Fibroblast of villous mesenchyme (primary cell): ENCODE measurements around the gene ZNF317. TPM values are rescaled to one million over a fixed set of nuclear protein-coding genes. Genes with fewer than 3 reads are reported as not detected.
"Not testable (repeated sequence)": the region's sequence is repeated elsewhere in the genome, so short reads cannot be mapped to it uniquely, and the experiment has no call there.

ENCODE experiments used
- DNase-seq: peaks from one replicate; pipeline ENCODE4 v3.0.0-alpha.2; 2010; ENCODE audit warnings: low read depth
- H3K4me3 ChIP-seq: 2 replicates; pipeline ENCODE4 v1.5.1; 2011; ENCODE audit warnings: low read depth, mild to moderate bottlenecking, low read length
- total RNA-seq: library from RNA; depleted of rRNA; stranded (reverse); fragments of >200 nt; gene quantifications from 2 replicates; pipeline ENCODE4 v1.2.3, GENCODE V29; 2012
- TF ChIP-seq, protein P1 (sequence below): IDR thresholded peaks from 2 replicates; pipeline ENCODE4 v1.5.1; 2012; ENCODE audit warnings: low read depth, mild to moderate bottlenecking, low read length; ENCODE audit not compliant: insufficient read depth

Gene ZNF317
- total RNA-seq, 1 donor: 17.7 TPM

DNA sequence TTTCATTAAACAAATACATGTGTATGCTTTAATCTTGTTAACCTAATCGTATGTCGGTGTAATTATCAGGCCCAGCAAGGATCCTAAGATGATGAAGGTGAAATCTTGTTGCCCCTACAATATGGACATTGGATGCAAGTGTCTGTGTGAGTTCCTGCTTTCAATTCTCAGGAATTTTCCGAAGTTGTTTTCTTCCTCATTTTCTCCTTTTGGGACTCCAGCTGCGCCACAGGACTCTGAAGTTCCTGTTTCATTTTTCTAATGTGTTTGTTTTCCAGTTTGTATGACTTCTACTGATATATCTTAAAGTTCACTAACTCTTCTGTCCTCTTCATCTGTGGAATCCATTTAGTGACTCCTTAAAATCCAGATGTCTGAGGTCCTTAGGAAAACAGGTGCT lies 26.6 kb downstream of the ZNF317 start:
- TF ChIP-seq, protein P1, sequence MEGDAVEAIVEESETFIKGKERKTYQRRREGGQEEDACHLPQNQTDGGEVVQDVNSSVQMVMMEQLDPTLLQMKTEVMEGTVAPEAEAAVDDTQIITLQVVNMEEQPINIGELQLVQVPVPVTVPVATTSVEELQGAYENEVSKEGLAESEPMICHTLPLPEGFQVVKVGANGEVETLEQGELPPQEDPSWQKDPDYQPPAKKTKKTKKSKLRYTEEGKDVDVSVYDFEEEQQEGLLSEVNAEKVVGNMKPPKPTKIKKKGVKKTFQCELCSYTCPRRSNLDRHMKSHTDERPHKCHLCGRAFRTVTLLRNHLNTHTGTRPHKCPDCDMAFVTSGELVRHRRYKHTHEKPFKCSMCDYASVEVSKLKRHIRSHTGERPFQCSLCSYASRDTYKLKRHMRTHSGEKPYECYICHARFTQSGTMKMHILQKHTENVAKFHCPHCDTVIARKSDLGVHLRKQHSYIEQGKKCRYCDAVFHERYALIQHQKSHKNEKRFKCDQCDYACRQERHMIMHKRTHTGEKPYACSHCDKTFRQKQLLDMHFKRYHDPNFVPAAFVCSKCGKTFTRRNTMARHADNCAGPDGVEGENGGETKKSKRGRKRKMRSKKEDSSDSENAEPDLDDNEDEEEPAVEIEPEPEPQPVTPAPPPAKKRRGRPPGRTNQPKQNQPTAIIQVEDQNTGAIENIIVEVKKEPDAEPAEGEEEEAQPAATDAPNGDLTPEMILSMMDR: no peak
- H3K4me3 ChIP-seq: no peak overlapping the region
- DNase-seq: no peak

DNA sequence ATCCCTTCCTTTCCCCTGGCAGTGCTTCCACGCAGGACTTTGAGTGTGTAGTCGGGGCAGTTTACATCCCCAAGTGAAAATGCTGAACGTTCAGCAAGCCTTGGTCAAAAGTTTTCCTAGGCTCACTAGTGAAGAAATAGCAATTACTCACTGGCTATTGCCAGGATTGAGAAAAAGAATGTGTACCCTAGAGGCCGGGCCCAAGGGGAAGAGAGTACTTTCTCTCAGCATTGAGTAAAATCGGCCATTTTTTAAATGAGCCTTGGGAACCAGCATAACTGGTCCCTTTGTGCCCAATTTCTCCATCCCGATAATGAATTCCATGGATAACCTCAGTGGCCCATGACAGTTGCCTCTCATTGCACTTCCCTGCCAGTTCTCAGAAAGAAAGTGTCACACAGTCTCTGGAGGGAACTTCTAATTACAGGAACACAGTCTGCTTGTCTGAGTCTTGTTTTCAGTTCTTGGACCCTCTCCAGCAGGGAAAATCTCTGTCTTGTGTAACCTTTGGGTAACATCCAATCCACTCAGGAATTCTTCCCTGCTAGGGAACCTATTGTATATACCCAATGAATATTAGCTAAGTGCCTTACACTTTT lies 31.3 kb downstream of the ZNF317 start:
- H3K4me3 ChIP-seq: no peak overlapping the region
- DNase-seq: peak; percentile 7
- TF ChIP-seq, protein P1: no peak

DNA sequence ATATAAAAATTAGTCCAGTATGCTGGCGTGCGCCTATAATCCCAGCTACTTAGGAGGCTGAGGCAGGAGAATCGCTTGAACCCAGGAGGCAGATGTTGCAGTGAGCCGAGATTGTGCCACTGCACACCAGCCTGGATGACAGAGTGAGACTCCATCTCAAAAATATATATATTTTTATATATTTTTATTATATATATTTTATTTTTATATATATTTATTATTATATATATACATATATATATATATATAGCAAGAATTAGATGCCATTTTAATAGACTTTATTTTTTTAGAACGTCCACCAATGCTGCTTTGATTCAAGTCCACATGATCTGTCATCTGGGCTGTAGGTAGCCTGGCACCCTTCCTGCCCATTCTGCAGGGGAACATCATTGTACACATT lies 35.1 kb downstream of the ZNF317 start:
- TF ChIP-seq, protein P1: no peak
- DNase-seq: no peak
- no peak overlapping the region for H3K4me3 ChIP-seq

DNA sequence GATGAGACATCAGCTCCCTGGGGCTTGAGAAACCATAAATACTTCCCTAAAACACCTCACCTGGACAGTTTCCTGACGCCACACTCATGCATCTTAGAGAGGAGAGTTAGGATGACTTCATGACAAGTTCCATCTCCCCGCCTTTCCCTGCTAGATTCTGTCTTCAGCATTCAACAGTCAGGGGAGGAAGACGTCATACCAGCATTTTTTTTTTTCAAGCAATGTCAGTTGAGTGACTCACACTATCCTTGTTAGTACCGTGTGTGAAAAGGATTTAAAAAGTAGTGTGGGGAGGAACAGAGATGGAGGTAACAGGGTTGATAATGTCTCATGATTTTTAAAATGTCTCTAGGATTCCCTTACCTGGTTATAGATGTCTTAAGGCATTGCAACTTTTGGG lies 38.7 kb downstream of the ZNF317 start, which contains the start of gene OR7D2:
Gene OR7D2, plus strand, starts transcription at position 79 of the 400 bp plus-strand sequence. CDS start 6,803 bp downstream, outside the sequence.
- TF ChIP-seq, protein P1: no peak
- DNase-seq: no peak
- no peak within 1 kb of the TSS for H3K4me3 ChIP-seq

DNA sequence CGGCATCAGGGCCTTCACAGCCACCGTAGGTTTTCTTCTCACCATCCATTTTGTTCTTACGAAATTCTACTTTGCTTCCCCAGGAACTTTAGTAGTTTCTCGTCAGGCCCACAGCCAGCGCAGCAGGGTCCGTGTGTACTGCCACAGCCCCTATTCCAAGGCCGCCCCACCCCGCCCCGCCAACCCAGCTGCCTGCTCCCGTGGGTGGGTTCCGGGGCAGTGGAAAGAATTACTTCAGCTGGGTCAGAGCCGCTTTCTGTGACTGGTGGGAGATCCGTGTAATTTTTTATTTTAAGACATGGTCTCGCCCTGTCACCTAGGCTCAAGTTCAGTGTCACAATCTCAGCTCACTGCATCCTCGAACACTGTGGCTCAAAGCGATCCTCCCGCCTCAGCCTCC lies 42.8 kb downstream of the ZNF317 start:
- TF ChIP-seq, protein P1: no peak
- no peak for DNase-seq
- no peak overlapping the region for H3K4me3 ChIP-seq

DNA sequence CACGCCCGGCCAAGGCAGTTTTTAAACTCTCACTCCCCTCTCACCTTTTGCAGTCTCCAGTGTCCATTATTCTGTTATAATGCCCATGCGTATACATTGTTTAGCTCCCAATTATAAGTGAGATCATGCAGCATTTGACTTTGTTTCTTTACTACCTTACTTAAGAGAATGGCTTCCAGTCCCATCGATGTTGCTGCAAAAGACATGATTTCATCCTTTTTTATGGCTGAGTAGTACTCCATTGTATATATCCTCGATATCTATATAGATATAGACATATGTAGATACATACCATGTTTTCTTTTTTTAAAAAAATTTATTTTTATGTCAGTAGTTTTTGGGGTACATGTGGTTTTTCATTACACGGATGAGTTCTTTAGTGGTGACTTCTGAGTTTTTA lies 47.0 kb downstream of the ZNF317 start:
- TF ChIP-seq, protein P1: no peak
- DNase-seq: no peak
- H3K4me3 ChIP-seq: no peak overlapping the region

DNA sequence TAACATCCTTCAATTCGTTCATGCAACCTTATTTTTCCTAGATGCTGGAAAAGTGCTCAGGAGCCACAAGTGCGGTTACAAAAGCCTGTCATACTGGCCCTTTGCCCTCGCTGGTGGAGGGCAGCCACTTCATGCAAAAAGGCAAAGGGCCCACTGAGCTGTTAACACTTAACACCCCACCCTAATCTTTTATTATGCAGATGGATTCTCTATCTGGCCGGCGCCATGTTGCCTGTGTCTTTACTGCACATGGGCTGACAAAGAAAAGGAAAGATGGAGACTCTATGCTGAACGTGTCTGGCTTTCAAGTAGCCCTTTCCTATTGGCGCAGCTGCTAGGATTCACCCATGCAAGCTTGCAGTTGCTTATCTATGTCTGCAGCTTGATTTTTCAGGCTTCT lies 49.3 kb downstream of the ZNF317 start:
- H3K4me3 ChIP-seq: no peak overlapping the region
- TF ChIP-seq, protein P1: no peak

DNA sequence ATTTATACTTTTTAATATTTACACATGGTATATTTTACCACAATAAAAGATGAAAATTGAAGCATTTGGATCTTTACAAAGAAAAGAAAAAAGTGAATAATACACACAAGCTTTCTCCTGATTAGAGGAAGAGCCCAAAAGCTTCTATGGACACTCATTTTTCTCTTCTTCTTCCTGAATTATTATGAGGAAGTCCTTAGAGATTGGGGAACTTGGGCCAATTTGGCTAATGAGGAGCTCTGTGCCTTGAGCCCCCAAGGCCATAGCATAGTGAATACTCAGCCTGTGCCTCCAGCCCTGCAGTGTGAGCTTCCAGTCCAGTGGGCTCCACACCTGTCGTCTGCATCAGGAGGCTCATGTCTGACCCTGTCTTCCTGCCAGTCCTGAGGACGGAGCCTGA lies 57.8 kb downstream of the ZNF317 start:
- not testable (repeated sequence) for DNase-seq, H3K4me3 ChIP-seq

More for the DNA sequence above, 49.3 kb downstream of the ZNF317 start:
- no peak for DNase-seq
